GM12875 (cell line): Measurements from ENCODE around the gene RAP1A.

ENCODE experiments used
- H3K4me3 ChIP-seq: one replicate; pipeline ENCODE4 v1.5.1; 2011; ENCODE audit warnings: low read depth, low read length, control low read depth
- CTCF ChIP-seq: IDR thresholded peaks from 2 replicates; pipeline ENCODE4 v1.5.1; 2011; ENCODE audit warnings: low read depth, mild to moderate bottlenecking, control low read depth, inconsistent platforms, low read length, moderate library complexity, borderline replicate concordance; ENCODE audit not compliant: insufficient read depth

The RAP1A gene

GRCh38 chr1:111598544-111598943 lies 21.0 kb upstream of the RAP1A start:
- no peak for TF ChIP-seq CTCF
- H3K4me3 ChIP-seq: no peak overlapping the region

GRCh38 chr1:111599781-111600693 lies 19.6 kb upstream of the RAP1A start:
- no peak for TF ChIP-seq CTCF
- no peak overlapping the region for H3K4me3 ChIP-seq

- no peak overlapping the region for H3K4me3 ChIP-seq
- TF ChIP-seq CTCF: no peak
Measured at GRCh38 chr1:111600886-111601386, 18.7 kb upstream of the RAP1A start.

- no peak for TF ChIP-seq CTCF
- H3K4me3 ChIP-seq: no peak overlapping the region
Measured at GRCh38 chr1:111602302-111602701, 17.3 kb upstream of the RAP1A start.

- no peak for TF ChIP-seq CTCF
- no peak overlapping the region for H3K4me3 ChIP-seq
Measured at GRCh38 chr1:111602974-111603373, 16.6 kb upstream of the RAP1A start.

GRCh38 chr1:111603979-111604378 lies 15.6 kb upstream of the RAP1A start:
- no peak overlapping the region for H3K4me3 ChIP-seq
- no peak for TF ChIP-seq CTCF

- TF ChIP-seq CTCF: no peak
- no peak overlapping the region for H3K4me3 ChIP-seq
Measured at GRCh38 chr1:111604931-111605330, 14.7 kb upstream of the RAP1A start.
